ENCODE results near the gene SPRY4.
"Not testable (repeated sequence)": the region's sequence is repeated elsewhere in the genome, so short reads cannot be mapped to it uniquely, and the experiment has no call there.

The SPRY4 gene, protein sequence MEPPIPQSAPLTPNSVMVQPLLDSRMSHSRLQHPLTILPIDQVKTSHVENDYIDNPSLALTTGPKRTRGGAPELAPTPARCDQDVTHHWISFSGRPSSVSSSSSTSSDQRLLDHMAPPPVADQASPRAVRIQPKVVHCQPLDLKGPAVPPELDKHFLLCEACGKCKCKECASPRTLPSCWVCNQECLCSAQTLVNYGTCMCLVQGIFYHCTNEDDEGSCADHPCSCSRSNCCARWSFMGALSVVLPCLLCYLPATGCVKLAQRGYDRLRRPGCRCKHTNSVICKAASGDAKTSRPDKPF

DNA sequence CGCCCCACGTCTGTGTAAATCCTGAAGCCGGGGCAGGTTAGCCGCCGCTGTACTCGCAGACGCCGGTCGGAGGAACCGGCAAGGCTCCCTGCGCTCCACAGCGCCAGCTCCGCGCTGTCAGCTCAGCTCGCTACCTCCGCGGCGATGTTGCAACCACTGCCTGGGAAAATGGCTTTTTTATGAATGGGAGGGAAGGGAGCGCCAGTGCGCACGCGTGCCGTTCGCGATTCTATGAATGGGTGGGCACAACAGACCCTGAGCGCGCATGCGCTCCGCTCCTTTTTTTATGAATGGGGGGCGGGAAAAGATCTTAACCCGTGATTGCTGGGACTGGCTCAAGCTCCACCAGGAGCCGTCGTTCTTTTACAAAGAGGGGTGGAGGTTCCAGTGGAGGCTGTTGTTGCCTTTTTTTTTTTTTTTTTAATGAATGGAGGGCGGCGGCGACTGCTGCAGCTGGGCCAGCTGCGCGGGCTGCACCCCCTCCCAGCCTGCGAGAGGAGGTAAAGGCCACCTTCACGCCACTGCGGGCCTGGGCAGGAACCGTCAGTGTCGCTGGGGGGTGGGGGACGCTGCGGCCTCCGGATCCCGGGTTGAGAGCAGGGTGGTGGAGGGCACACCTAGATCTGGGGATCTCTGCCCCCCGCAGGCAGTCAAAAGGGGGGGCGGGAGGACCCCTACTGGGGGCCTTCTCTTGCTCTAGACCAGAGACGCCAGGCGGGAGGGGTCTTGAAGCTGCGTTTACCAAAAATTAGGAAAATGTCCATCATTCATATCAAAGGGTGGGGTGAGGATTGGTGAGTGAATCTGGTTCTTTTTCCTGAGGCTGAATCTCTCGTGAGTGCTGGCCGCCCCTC, at the start of gene SPRY4:
Gene SPRY4 (minus strand): TSS at position 151 of the 854 bp plus-strand sequence. CDS start 9,913 bp downstream, outside the sequence.
- no peak for DNase-seq

DNA sequence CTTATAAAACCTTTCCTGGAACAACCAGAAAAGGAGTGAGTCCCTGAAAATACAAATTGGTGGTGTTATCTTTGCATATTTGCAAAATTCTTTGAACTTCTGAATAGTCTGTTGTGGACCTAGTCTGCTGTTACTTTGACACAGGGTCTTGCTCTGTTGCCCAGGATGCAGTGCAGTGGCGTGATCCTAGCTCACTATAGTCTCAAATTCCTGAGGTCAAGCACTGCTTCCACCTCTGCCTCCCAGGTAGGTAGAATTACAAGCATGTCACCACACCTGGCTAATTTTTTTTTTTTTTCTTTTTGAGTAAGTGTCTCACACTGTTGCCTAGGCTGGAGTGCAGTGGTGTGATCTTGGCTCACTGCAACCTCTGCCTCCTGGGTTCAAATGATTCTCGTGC, 43.7 kb upstream of the SPRY4 start:
- DNase-seq = no peak

DNA sequence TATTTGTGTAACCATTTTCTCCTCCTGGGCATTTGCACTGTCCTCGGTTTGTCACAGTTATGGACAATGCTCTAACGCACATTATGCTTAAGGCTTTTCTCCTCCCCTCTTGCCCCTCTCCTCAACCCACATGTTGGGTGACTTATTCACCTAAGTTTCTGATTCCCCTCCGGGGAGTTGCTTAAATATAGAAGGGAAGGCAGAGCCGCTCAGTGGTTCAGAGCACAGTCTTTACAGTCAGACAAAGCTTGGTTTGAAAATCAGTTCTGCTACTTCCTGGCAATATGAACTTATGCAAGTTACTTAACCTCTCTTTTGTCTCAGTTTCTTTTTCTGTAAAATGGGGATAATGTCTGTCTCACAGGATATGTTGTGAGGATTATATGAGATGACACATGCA, 41.2 kb upstream of the SPRY4 start:
- DNase-seq = no peak

DNA sequence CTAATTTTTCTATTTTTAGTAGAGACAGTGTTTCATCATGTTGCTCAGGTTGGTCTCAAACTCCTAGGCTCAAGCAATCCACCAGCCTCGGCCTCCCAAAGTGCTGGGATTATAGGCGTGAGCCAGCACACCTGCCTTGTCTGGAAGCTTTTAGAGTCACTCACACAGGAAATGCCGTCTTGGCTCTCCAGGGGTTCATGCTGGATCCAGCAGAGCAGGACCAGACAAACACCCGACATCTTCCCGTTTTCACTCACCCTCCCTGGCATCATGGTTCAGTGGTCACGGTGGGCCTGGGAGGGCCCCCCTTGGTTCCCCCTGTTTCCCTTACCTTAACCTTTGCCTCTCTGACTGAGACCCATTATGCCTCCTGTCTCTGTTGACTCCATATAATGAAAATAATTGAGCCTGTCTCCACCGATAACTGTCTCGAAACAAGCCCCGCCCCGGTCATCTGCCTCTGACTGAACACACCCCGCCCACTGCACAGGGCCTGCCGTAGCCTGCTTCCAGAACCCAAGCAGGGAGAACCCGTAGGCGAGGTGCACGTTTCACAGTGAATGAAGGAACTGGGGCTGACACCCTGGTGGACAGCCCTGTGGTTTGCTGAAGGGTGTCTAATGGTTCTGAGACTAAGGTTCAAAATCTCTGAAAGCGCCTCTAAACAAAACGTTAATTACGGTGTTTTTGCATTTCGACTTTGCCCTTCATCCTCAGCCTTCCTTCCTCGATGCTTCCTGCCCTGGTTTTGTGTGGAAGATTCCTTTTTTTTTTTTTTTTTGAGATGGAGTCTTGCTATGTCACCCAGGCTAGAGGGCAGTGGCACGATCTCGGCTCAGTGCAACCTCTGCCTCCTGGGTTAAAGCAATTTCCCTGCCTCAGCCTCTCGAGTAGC, 39.7 kb upstream of the SPRY4 start:
- DNase-seq = no peak

DNA sequence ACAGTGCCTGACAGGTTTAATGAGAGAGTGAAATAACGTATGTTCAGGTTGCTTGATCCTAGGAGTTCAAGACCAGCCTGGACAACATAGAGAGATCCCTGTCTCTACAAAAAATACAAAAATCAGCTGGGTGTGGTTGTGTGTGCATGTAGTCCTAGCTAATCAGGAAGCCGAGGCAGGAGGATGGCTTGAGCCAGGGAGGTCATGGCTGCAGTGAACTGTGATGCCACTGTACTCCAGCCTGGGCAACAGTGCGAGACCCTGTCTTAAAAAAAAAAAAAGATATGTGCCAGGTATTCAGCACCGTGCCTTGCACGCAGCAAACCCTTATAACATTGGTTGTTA, 38.8 kb upstream of the SPRY4 start:
- DNase-seq = no peak

DNA sequence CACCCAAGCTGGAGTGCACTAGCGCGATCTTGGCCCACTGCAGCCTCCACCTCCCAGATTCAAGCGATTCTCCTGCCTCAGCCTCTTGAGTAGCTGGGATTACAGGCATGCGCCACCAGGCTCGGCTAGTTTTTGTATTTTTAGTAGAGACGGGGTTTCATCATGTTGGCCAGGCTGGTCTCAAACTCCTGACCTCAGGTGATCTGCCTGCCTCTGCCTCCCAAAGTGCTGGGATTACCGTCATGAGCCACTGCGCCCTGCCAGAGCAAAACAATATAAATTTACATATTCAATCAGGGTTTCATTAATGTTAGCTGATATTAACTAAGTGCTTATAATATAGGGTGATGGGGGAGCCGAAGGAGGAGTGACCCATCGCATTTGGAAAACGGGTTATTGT, 37.4 kb upstream of the SPRY4 start:
- DNase-seq = not testable (repeated sequence)

DNA sequence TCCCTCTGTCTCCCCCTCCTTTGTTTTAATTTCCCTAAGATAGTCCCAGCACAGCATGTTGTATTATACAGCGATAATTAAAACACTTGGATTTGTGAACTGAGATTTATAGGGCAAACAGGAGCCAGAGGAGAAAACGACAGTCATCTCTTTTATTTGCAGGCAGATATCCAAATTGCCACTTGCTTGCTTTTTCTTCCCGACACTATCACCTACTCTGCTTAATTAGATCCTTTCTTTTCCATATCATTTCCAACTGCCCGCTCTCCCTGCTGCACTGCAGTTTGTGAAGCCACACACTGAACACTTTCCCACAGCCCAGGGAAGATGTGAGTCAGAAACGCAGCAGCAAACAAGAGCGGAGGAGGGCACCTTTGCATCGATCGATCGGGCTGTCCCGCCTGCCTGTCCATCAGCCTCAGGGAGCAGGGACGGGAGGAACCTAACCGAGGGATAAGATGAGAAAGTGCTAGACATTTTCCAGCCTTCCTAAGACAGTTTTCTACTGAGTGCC, 35.8 kb upstream of the SPRY4 start:
- no peak for DNase-seq

DNA sequence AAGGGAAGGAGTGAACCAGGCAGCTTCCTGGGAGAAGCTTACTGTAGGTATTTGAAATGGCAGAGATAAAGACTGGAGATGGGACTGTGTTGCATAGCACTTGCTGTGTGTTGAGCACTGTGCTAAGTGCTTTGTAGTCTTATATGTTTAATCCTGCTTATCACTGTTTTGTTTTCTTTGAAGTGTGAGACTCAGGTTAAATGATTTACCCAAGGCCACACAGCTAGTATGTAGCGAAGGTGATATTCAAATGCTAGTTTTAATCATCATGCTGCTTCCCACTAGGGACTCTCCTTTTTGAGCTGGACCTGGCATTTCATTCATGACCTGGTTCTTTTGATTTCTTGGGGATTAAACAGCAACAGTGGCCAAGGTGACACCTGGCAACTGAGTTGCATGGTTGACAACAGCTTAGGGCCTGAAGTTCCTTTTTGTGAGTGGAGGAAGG, 35.3 kb upstream of the SPRY4 start:
- DNase-seq = no peak

DNA sequence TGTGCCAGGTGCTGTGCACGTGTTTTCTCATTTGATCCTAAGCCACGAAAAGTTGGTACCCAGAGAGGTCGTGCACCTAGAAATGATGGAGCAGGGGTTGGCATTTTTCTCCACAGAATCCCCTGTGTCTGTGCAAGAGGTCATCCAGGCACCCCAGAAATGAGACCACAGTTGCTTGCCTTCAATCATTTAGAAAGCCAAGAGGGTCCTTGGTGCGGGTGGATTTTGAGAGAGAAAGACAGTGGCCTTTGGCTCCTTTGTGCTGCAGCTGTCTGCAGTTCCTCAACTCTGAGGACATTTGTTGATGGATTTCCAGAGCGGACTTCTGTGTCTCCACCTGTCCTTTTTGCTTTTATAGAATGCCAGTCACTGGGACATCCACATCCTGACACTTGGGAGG, 33.8 kb upstream of the SPRY4 start:
- no peak for DNase-seq

DNA sequence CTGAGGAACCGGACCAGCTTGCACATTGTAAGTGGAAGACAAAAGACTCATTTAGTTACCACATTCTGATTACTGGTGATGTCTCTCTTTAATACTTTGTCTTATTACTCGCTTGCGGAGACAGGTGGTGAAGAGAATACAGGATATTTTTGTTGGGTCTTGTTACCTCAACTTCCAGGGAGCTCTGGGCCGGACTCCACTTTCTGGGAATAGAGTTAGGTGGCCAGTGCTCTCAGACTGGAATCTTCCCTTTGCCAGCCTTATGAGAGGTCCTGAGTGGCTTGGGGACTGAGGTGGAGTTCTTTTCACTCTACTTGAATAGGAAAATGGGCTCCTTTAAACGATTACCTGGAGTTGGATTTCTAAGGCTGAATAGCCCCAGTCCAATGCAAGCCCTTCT, 33.3 kb upstream of the SPRY4 start:
- no peak for DNase-seq

DNA sequence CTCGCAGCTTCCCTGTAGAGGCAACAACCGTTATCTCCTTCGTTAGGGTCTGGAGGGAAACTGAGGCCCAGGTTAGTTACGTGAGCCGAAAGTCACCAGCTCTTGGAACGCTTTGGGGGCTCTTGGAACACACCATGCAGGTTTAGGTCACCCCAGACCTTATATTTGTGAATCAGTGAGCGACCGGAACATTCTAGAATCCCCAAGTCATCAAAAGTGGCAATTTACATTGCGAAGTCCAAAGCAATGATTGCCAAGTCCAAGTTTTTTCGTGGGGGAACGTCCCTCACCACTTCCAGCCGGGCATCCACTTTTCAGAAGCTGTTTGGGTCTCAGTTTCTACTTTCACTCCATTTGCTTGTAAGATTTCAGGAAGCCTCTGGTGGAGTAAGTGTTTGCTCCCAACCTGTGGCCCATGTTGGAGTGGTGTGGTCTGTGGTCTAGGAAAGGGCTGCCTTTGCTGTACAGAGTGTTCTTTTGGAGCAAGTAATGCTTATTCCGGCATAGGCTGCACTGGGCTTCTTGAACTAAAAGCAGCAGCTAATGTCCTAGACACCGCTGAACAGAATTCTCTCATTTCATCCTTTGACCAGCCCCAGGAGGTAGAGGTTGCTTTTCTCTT, 32.8 kb upstream of the SPRY4 start:
- DNase-seq = no peak

DNA sequence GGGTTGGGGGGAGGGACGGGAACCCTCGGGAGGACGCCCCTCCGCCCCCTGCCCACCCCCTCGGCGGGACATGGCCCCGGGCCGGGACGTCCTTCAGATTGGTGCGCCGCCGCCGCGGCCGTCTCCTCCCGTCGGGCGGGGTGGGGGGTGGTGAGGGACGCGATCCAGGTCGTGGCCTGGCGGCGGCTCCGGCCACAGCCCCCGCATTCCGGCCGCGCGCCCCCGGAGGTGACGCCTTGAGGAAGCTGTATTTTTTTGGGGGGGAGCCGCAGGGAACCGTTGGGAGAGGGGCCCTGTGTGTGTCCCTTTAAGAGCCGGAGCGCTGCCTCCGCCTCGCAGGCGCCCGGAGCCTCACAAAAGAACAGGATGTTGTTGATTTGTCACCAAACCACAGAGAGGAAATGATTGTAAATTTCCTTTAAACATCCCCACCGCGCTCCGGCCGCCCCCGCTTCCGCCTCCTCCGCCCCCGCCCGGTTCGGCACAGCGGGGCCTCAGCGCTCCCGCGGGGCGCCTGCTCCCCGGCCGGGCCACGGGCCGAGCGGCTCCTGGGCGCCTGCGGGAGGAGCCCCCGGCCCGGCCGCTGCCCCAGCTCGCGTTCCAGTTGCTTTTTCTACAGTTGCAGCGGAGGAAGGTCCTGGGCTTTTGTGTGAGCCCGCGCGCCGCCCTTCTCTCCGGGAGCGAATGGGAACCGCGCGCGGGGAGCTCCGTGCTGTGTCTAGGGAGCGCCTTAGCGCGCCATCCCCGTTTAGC, 32.1 kb upstream of the SPRY4 start:
- DNase-seq = no peak

DNA sequence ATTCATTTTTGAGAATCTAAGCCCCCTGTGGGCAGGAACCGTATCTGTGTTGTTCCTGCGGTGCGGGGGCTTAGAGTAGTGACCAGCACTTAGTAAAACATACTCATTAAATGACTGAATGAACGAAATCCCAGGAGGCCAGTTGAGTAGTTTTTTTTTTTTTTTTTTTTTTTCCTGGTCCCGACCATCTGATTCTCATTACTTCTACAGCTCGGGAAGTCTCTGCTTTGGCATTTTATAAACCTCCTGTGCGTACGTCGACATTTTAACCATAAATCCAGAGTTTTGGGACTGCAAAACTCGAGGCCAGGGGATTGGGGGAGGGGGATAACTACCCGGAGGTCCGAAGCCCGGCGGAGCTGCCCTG, 31.5 kb upstream of the SPRY4 start:
- DNase-seq = no peak

DNA sequence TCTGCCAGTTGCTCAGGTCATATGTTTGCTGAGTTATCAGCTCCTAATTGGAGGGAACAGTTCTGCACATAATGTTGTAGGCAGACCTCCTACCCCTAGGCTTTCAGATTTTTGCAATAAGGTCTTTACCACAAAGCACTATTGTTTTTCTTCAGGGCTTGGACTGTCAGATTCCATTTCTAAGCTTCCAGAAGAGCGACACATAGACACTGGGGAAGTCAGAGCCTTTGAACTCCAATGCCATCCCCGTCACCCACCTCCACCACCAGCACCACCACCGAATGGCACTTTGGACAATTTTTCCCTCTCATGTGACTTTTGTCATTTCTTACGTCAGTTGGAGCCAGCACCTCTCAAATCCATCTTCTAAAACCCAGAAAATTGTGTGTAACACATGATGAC, 28.3 kb upstream of the SPRY4 start:
- no peak for DNase-seq

DNA sequence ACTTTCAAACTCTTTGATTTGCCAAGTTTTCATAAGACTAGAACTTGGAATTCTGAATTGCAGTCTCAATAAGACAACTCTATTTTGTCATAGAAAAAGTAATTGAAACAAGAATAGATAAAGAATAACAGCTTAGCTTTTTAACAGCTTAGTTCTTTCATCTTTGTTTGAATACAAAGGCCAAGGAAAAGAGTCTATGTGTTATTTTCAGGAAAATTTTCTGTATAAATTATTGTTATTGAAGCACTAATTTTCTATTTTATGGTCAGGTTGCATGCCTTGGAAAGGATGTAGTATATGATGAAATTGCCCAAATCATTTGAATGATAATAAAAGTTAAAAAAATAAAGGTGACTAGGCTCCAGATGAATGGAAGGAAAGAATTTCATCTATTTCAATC, 25.2 kb upstream of the SPRY4 start:
- DNase-seq = no peak

DNA sequence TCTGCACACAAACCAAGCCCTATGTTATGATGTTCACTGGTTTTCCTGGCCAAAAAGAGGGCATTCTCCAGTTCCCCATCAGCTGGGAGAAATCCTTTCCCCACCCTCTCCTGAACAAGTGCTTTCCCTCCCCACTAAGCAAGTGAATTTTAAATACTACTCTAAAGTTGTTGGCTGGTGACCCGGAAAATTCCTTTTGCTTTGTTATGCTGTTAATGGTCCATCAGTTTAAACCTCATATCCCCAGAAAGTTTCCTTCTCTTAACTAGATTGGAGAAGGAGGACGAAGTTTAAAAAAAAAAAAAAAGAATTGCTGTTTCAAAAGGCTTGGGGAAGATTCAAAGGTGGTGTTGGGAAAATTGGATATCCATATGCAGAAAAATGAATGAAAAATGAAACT, 21.9 kb upstream of the SPRY4 start:
- no peak for DNase-seq

DNA sequence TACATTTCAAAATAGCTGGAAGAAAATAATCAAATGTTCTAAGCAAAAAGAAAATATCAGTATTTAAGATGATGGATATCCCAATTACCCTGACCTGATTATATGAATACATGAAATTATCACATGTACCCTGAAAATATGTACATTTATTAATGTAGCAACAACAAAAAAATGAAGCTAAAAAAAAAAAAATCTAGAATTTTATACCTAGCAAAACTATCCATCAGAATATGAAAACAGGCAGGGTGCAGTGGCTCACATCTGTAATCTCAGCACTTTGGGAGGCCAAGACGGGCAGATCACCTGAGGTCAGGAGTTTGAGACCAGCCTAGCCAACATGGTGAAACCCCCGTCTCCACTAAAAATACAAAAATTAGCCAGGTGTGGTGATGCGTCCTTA, 20.1 kb upstream of the SPRY4 start:
- not testable (repeated sequence) for DNase-seq

DNA sequence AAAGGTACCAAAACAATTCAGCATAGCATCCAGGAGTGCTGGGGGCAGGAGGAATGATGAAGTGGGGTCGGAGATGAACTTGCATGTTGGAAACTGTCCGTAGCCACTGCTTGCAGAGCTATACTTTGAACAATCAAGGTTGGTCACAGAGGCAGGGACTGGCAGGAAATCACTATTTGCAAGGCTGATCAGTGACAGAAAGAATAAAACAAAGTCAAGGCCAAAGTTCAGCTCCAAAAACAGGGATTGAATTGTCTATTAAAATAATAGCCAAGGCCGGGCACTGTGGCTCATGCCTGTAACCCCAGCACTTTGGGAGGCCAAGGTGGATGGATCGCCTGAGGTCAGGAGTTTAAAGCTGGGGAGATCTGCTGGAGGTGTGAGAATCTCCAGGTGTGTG, 18.7 kb upstream of the SPRY4 start:
- no peak for DNase-seq

DNA sequence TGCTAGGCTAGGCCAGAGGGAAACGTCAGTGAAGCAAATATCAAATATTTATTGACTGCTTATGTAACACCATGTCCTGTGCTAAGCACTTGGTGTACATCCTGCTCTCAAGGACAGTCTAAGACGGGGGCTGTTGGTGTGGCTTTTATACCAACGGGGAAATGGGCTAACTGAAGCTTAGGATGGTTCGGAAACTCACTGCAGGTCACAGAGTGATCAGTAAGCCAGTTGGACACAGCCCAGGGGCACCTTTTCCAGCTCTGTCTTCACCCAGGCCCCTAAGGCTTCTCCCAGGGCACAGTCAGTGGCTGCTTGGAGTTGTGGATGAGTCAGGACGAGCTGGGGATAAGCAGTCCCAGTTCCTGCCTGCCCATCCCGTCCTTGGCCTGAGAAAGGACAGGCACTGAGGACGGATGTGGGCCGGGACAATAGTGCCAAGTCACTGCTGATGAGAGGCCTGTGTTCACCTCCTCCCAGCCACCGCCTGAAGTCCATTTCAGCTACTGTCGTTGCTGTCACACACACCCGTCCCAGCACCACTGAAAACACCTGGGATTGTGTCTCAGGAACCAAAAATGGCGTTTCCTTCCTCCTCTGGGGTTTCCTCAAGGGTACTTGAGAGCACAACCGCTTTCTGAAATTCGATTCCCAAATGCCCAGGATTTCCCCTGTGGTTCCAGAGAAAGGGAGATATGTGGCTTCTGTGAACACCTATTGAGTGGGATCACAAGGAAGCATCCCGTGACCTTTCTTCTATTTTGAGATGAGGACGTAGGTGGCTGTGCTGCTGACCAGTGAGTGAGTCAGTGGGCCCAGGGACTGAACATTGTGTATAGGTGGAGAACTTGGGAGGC, 17.5 kb upstream of the SPRY4 start:
- DNase-seq = no peak

DNA sequence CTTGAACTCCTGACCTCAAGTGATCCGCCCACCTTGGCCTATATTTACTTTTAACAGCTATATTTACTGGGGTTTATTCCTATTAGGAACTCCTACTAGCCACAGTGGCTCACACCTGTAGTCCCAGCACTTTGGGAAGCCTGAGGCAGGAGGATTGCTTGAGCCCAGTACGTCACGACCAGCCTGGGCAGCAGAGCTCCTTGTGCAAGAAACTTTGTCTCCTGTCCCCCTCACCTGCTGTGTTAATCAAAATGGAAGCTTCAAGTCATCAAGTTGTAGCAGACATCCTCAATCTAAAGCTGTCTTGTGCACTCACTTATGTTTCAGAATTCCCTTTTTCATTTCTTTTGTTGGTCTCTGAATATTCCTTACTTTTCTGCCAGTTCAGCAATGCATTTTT, 15.0 kb upstream of the SPRY4 start:
- DNase-seq = no peak

DNA sequence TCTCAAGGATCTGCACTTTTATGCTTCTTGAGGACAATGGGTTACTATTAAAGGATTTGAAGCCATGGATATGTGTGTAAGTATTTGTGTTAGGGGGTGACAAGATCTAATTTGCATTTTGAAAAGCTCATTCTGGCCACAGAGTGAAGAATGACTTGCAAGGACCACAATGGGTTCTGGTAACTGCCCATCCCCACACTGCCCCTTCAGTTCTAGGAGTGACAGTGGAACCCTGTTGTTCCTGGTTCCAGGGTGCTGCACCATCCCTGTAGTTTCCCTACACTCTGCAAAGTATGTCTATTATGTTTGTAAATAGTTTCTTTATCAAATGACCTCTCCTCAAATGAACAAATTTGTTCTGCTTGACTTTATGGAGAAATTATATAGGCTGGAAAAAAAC, 9.7 kb upstream of the SPRY4 start:
- no peak for DNase-seq

All from cortex of kidney (tissue), 1 donor.